ENCODE data around the gene FAT1.

DNA sequence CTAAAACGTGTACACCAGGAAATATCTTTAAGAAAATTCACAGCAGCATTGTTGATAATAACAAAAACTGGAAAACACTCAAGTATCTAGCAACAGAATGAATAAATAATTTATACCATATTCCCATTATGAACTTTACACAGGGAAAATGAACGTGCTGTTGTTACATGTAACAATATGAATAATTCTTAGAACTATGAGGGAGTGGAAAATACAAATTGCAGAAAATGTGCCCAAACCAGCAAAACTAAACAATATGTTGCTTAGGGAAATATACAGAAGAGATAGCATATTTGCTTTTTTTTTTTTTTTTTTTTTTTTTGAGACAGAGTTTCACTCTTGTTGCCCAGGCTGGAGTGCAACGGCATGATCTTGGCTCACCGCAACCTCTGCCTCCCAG is 14.8 kb upstream of the FAT1 start:
- TF ChIP-seq, protein P1, sequence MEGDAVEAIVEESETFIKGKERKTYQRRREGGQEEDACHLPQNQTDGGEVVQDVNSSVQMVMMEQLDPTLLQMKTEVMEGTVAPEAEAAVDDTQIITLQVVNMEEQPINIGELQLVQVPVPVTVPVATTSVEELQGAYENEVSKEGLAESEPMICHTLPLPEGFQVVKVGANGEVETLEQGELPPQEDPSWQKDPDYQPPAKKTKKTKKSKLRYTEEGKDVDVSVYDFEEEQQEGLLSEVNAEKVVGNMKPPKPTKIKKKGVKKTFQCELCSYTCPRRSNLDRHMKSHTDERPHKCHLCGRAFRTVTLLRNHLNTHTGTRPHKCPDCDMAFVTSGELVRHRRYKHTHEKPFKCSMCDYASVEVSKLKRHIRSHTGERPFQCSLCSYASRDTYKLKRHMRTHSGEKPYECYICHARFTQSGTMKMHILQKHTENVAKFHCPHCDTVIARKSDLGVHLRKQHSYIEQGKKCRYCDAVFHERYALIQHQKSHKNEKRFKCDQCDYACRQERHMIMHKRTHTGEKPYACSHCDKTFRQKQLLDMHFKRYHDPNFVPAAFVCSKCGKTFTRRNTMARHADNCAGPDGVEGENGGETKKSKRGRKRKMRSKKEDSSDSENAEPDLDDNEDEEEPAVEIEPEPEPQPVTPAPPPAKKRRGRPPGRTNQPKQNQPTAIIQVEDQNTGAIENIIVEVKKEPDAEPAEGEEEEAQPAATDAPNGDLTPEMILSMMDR (IDR thresholded peaks at IDR 0.05) = no peak
- no peak for TF ChIP-seq POLR2A (IDR thresholded peaks at IDR 0.05)

All from body of pancreas (tissue), 4 donors.